ENCODE data around the gene FCRL3. TPM values are rescaled to one million over a fixed set of nuclear protein-coding genes. Genes with fewer than 3 reads are reported as not detected.

Gene FCRL3
- total and polyA plus RNA-seq, 2 of the 8 experiments (the other 6 are each of a cell fraction or from before 2014, with no cell fraction given), result not detected

GRCh38 chr1:157734321-157734720 is 33.8 kb upstream of the FCRL3 start:
- H2BK120ac ChIP-seq (replicated peaks; ENCODE audit: low read depth, low read length), result no peak overlapping the region
- no peak overlapping the region for H4K5ac ChIP-seq (ENCODE audit: insufficient read length, low read depth, low read length)
- no peaks in the 10 kb centered on the region for H3K4me1 ChIP-seq (replicated peaks in 1 of 4; ENCODE audit: control insufficient read depth in 3 of 4, insufficient read depth in 4 of 4, low read length in 3 of 4)
- ChIA-PET CTCF (ENCODE audit: partially characterized antibody) (no interaction called here), POLR2A (ENCODE audit: partially characterized antibody) (no interaction called here)
- H2AK5ac ChIP-seq (ENCODE audit: low read depth, low read length), result no peak overlapping the region
- no peak overlapping the region for H3K4me3 ChIP-seq (ENCODE audit: extremely low read depth in 1 of 4, insufficient read depth in 2 of 4, low read depth in 3 of 4, low read length in 4 of 4)
- H4K91ac ChIP-seq (replicated peaks; ENCODE audit: insufficient read length, low read length), result no peak overlapping the region
- H4K20me1 ChIP-seq (replicated peaks in 1 of 2; ENCODE audit: control insufficient read depth in 1 of 2, insufficient read depth in 2 of 2, low read length in 2 of 2), result no peaks in the 10 kb centered on the region
- H3K9me3 ChIP-seq (ENCODE audit: insufficient read depth in 2 of 2, low read depth in 1 of 2, low read length in 1 of 2), result no peaks in the 10 kb centered on the region
- DNase-seq (ENCODE audit: low read depth in 1 of 2, low spot score in 2 of 2) (no peak), FAIRE-seq (no peak)
- no peaks in the 10 kb centered on the region for H3K36me3 ChIP-seq (ENCODE audit: control insufficient read depth in 2 of 4, insufficient read depth in 4 of 4, low read length in 3 of 4)
- no peak overlapping the region for H2AFZ ChIP-seq (ENCODE audit: low read length)
- H3K23ac ChIP-seq (ENCODE audit: insufficient read length), result no peak overlapping the region
- WGBS, 2 experiments (ENCODE audit: extremely low coverage in 1 of 2, insufficient coverage in 1 of 2, insufficient read length in 1 of 2, insufficient replicate concordance in 2 of 2, low coverage in 1 of 2, low lambda C conversion rate in 2 of 2, missing lambda C conversion rate in 1 of 2), result 100% methylated on average over 1 of the region's 1 CpG; no CpG with 5 or more reads in 1 of the 2 experiments
- H3K14ac ChIP-seq (ENCODE audit: insufficient read length), result no peak overlapping the region
- H3K4ac ChIP-seq (replicated peaks; ENCODE audit: insufficient read length, low read depth, low read length), result no peak overlapping the region
- no peak overlapping the region for H2BK5ac ChIP-seq (ENCODE audit: low read depth, low read length)
- H3K27me3 ChIP-seq (replicated peaks in 1 of 4; ENCODE audit: control insufficient read depth in 3 of 4, extremely low read depth in 1 of 4, insufficient read depth in 3 of 4, low read length in 3 of 4), result no peaks in the 10 kb centered on the region
- H3K27ac ChIP-seq (ENCODE audit: low read depth, low read length), result no peak overlapping the region
- no peaks in the 10 kb centered on the region for H3K79me2 ChIP-seq (ENCODE audit: control insufficient read depth in 1 of 2, insufficient read depth in 2 of 2, low read length in 2 of 2)
- H2BK12ac ChIP-seq (ENCODE audit: low read depth, low read length), result no peak overlapping the region
- no peaks in the 10 kb centered on the region for H3K23me2 ChIP-seq (ENCODE audit: low read depth, low read length)
- H2BK15ac ChIP-seq (ENCODE audit: low read length), result no peak overlapping the region
- no peaks in the 10 kb centered on the region for H3K79me1 ChIP-seq (ENCODE audit: low read depth, low read length)
- H3K4me2 ChIP-seq (ENCODE audit: insufficient read depth in 1 of 2, low read depth in 2 of 2, low read length in 2 of 2), result no peak overlapping the region
- no peak overlapping the region for H3K18ac ChIP-seq (ENCODE audit: extremely low read depth, low read length)
- H4K8ac ChIP-seq (ENCODE audit: extremely low read depth, insufficient read depth, low read length), result no peak overlapping the region
- no peak overlapping the region for H3K9ac ChIP-seq (replicated peaks in 1 of 4; ENCODE audit: extremely low read depth in 1 of 4, low read depth in 3 of 4, low read length in 3 of 4)
- H3K56ac ChIP-seq (replicated peaks; ENCODE audit: insufficient read length, low read depth, low read length), result no peak overlapping the region
- H2BK20ac ChIP-seq (ENCODE audit: low read length), result no peak overlapping the region
- TF ChIP-seq SP1 (IDR thresholded peaks at IDR 0.05; ENCODE audit: low read depth, low read length) (no peak), POU5F1 (IDR thresholded peaks at IDR 0.05; ENCODE audit: low read depth, low read length) (no peak), CHD1 (IDR thresholded peaks at IDR 0.05; ENCODE audit: low read depth, low read length) (no peak), TCF12 (IDR thresholded peaks at IDR 0.05; ENCODE audit: low read depth, low read length) (no peak)
